ENCODE results near the gene SLC35F3. TPM values are rescaled to one million over a fixed set of nuclear protein-coding genes. Genes with fewer than 3 reads are reported as not detected.

Gene SLC35F3
- total RNA-seq, 6 experiments from 2014 or later: 0.26 to 0.58 (median 0.46) TPM

DNA sequence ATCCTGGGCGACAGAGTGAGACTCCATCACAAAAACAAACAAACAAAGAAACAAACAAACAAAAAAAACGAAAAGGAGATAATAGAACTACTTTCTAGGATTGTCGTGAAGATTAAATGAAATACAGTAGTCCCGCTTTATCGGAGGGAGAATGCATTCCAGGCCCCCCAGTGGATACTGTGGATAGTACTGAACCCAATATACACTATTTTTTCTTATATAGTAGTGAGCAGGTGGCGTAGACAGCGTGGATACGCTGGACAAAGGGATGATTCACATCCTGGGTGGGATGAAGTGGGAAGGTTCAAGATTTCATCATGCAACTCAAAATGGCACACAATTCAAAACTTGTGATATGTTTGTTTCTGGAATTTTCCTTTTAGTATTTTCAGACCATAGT is 8.0 kb downstream of the SLC35F3 start:
- Mint-ChIP-seq H3K27me3 (ENCODE audit: insufficient read depth) (no peaks in the 10 kb centered on the region), H3K27ac (no peak overlapping the region), H3K9me3 (peaks cover 62% of the 10 kb centered on the region), H3K4me3 (no peak overlapping the region), H3K4me1 (ENCODE audit: low read depth) (no peaks in the 10 kb centered on the region), H3K36me3 (ENCODE audit: low read depth) (no peaks in the 10 kb centered on the region)
- no peak for DNase-seq
- TF ChIP-seq, protein P1, sequence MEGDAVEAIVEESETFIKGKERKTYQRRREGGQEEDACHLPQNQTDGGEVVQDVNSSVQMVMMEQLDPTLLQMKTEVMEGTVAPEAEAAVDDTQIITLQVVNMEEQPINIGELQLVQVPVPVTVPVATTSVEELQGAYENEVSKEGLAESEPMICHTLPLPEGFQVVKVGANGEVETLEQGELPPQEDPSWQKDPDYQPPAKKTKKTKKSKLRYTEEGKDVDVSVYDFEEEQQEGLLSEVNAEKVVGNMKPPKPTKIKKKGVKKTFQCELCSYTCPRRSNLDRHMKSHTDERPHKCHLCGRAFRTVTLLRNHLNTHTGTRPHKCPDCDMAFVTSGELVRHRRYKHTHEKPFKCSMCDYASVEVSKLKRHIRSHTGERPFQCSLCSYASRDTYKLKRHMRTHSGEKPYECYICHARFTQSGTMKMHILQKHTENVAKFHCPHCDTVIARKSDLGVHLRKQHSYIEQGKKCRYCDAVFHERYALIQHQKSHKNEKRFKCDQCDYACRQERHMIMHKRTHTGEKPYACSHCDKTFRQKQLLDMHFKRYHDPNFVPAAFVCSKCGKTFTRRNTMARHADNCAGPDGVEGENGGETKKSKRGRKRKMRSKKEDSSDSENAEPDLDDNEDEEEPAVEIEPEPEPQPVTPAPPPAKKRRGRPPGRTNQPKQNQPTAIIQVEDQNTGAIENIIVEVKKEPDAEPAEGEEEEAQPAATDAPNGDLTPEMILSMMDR (IDR thresholded peaks at IDR 0.05): no peak

GRCh38 chr1:233912909-233913308 is 8.4 kb downstream of the SLC35F3 start:
- TF ChIP-seq, protein P1 (IDR thresholded peaks at IDR 0.05): no peak
- no peak overlapping the region for H3K4me3 Mint-ChIP-seq
- no peaks in the 10 kb centered on the region for H3K27me3 Mint-ChIP-seq (ENCODE audit: insufficient read depth)
- DNase-seq: no peak
- no peaks in the 10 kb centered on the region for H3K4me1 Mint-ChIP-seq (ENCODE audit: low read depth)
- no peak overlapping the region for H3K27ac Mint-ChIP-seq
- H3K36me3 Mint-ChIP-seq (ENCODE audit: low read depth): no peaks in the 10 kb centered on the region
- H3K9me3 Mint-ChIP-seq: peaks cover 61% of the 10 kb centered on the region

DNA sequence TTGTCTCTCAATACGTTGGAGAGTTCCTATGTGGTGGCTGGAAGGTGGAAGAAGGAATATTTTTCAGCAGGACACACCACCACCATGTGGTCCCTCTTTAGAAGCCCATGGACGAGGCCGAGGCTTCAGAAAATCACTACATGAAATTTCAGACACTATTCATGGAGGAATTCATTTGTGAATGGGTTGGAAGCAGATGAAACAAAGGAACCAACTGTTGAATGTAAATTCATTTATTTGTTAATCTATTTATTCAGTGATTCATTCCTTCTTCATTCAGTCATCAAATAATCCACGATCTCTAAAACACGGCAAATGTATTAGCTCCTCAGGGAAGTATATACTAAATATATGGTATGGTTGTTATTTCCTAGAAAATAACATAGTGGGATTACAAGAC is 12.2 kb downstream of the SLC35F3 start:
- no peak overlapping the region for H3K4me3 Mint-ChIP-seq
- TF ChIP-seq, protein P1 (IDR thresholded peaks at IDR 0.05): no peak
- no peaks in the 10 kb centered on the region for H3K36me3 Mint-ChIP-seq (ENCODE audit: low read depth)
- peaks cover 45% of the 10 kb centered on the region for H3K9me3 Mint-ChIP-seq
- H3K4me1 Mint-ChIP-seq (ENCODE audit: low read depth): no peaks in the 10 kb centered on the region
- no peak overlapping the region for H3K27ac Mint-ChIP-seq
- DNase-seq: no peak
- no peaks in the 10 kb centered on the region; the same call in 1 of the 2 replicates for H3K27me3 Mint-ChIP-seq (ENCODE audit: insufficient read depth)

- TF ChIP-seq, protein P1 (IDR thresholded peaks at IDR 0.05): no peak
- H3K27ac Mint-ChIP-seq: no peak overlapping the region
- no peaks in the 10 kb centered on the region for H3K4me1 Mint-ChIP-seq (ENCODE audit: low read depth)
- no peaks in the 10 kb centered on the region for H3K36me3 Mint-ChIP-seq (ENCODE audit: low read depth)
- no peaks in the 10 kb centered on the region; the same call in 1 of the 2 replicates for H3K27me3 Mint-ChIP-seq (ENCODE audit: insufficient read depth)
- no peak for DNase-seq
- no peak overlapping the region for H3K4me3 Mint-ChIP-seq
- peaks cover 41% of the 10 kb centered on the region for H3K9me3 Mint-ChIP-seq
Measured at GRCh38 chr1:233919786-233920185, 15.3 kb downstream of the SLC35F3 start.

DNA sequence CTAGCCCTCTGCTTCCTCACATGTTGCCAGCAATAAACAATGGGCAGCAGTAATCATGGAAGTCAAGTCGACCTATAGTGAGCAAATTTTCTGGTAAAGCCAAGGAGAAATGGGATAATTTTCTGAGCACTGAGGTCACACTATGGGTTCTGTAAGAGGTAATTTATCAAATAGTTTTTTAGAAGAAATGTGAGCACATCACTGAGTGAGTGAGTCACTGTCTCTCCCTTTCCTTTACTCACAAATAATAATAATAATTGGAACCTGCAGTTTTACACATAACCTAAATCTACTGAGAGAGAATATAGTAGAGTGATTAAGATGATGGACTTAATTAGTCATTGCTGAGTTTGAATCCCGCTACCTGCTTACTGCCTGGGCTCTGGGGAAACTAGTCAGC is 23.6 kb downstream of the SLC35F3 start:
- TF ChIP-seq, protein P1 (IDR thresholded peaks at IDR 0.05): no peak
- no peaks in the 10 kb centered on the region for H3K4me1 Mint-ChIP-seq (ENCODE audit: low read depth)
- H3K9me3 Mint-ChIP-seq: peaks cover 61% of the 10 kb centered on the region

DNA sequence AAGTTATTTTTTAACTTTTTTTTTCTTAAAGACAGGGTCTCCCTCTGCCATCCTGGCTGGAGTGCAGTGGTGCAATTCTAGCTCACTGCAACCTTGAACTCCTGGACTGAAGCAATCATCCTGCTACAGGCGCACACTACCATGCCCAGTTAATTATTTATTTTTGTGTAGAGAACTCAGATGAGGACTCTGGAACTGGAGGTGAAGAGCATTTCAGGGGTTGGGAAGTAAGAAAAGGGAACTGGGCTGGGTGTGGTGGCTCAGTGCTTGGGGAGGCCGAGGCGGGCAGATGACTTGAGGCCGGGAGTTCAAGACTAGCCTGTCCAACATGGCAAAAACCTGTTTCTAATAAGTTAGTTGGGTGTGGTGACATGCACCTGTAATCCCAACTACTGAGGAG is 28.9 kb downstream of the SLC35F3 start:
- TF ChIP-seq, protein P1 (IDR thresholded peaks at IDR 0.05): no peak
- H3K4me1 Mint-ChIP-seq (ENCODE audit: low read depth): no peaks in the 10 kb centered on the region
- H3K27ac Mint-ChIP-seq: no peak overlapping the region
- DNase-seq: no peak
- no peak overlapping the region for H3K4me3 Mint-ChIP-seq
- no peaks in the 10 kb centered on the region for H3K27me3 Mint-ChIP-seq (ENCODE audit: insufficient read depth)
- peaks cover 61% of the 10 kb centered on the region for H3K9me3 Mint-ChIP-seq
- H3K36me3 Mint-ChIP-seq (ENCODE audit: low read depth): no peaks in the 10 kb centered on the region

More for the DNA sequence above, 23.6 kb downstream of the SLC35F3 start:
- Mint-ChIP-seq H3K36me3 (ENCODE audit: low read depth) (no peaks in the 10 kb centered on the region), H3K4me3 (no peak overlapping the region), H3K27ac (no peak overlapping the region), H3K27me3 (ENCODE audit: insufficient read depth) (peaks cover 1% of the 10 kb centered on the region; the same call in 1 of the 2 replicates)
- no peak for DNase-seq
